Coronary artery (tissue), 2 donors: ENCODE results near the gene MISP.

Experiments
- DNase-seq: peaks from one replicate; pipeline ENCODE4 v3.0.0-alpha.2; 2017; ENCODE audit warnings: low spot score
- H3K27ac ChIP-seq, 2 donors: fragments of 200-600 bp; sonication (generic); one replicate each; pipeline ENCODE4 v1.5.1; 2016 to 2019
- H3K4me3 ChIP-seq: fragments of 200-600 bp; sonication (generic); 2 replicates; pipeline ENCODE4 v1.5.1; 2016; ENCODE audit warnings: mild to moderate bottlenecking, moderate library complexity
- TF ChIP-seq, protein P1 (sequence below): fragments of 200-600 bp; sonication (generic); IDR thresholded peaks from one replicate; pipeline ENCODE4 v1.5.1; 2019; ENCODE audit warnings: antibody characterized with exemption

MISP gene

DNA sequence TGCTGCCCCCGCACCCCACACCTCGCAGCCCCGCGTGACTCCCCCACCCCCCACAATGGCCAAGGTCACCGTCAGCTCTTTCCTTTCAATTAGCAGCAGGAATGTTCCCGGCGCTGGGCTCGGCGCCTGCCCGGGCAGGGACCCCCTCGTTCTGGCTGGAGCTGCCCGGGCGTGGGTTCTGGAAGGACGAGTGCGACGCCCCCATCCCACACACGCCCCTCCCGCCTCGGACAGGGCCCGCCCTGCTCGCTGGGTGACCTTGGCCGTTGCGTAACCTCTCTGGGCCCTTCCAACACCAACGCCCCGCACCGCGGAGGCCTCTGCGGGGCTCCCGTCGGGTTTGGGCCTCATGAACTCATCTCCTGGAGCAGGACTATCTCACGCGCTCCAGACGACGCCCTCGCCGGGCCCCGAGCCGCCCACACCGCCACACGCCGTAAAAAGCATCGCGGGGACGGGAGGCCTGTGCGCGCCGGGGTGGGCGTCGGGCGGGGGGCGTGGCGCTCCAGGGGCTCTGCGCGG lies 31.9 kb upstream of the MISP start:
- no peak for DNase-seq
- TF ChIP-seq, protein P1, sequence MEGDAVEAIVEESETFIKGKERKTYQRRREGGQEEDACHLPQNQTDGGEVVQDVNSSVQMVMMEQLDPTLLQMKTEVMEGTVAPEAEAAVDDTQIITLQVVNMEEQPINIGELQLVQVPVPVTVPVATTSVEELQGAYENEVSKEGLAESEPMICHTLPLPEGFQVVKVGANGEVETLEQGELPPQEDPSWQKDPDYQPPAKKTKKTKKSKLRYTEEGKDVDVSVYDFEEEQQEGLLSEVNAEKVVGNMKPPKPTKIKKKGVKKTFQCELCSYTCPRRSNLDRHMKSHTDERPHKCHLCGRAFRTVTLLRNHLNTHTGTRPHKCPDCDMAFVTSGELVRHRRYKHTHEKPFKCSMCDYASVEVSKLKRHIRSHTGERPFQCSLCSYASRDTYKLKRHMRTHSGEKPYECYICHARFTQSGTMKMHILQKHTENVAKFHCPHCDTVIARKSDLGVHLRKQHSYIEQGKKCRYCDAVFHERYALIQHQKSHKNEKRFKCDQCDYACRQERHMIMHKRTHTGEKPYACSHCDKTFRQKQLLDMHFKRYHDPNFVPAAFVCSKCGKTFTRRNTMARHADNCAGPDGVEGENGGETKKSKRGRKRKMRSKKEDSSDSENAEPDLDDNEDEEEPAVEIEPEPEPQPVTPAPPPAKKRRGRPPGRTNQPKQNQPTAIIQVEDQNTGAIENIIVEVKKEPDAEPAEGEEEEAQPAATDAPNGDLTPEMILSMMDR: no peak
- Histone ChIP-seq H3K27ac (peak overlapping the region in 1 of 2 donors; percentile 83), H3K4me3 (peak overlapping the region; percentile 49)

DNA sequence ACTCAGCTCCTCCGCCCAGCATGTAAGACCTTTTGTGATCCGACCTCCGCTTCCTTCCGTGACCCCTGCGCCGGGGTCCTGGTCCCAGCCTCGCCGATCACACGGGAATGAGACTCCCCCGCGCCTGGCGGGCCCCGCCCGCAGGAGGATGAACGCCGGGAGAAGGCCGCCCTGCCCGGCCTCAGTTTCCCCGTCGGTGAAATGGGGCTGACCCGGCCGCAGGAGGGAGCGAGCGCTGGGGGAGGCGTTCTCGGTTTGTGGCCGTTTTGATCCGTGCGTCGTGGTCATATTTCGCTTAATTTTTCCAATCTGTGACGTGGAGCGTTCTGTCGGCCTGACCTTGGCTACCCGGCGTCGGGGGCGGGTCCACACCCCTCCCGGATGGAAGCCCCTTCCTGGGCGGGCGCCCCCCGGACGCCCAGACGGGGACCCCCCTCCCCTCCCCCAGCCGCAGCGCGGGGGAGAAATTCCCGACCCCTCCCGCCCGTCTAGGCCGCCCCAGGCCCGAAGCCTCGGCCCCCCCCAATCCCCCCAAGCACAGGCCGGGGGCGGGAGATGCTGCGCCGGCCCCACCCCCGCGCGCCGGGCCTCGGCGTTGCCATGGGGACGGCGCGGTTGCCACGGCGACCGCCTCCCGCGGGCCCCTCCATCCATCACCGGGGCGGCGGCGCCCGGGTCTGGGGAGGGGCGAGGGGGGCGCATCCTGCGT lies 31.1 kb upstream of the MISP start:
- DNase-seq: no peak

DNA sequence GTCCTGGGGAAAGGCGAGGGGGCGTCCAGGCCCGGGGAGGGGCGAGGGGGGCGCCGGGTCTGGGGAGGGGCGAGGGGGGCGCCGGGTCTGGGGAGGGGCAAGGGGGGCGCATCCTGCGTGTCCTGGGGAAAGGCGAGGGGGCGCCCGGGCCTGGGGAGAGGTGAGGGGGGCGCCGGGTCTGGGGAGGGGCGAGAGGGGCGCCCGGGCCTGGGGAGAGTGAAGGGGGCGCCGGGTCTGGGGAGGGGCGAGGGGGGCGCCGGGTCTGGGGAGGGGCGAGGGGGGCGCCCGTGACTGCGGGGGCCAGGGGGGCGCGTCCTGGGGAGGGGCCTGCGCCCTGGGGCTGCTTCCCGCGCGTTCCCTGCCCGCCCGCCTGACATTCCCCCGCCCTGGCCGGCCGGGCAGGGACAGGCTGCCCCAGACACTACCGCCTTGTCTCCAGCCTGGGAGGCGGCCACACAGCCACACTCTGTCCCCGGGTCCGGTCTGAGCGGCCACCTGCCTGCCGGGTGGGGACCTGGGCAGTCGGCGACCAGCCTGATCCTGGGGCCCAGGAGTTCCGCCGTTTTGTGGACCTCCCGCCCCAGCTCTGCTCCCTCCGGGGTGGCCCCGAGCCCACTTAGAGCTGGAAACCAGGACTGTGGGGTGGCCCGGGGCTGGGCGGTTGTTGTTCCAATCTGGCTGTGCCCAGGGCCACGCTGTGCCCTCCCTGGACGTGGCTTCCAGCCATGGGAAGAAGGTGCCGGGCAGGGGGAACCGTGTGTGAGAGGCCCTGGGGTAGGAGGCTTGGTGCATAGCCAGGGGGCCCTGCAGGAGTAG lies 30.4 kb upstream of the MISP start:
- TF ChIP-seq, protein P1: no peak
- no peak for DNase-seq
- H3K27ac ChIP-seq: peak overlapping the region; percentile 7 to 83
- H3K4me3 ChIP-seq: peak overlapping the region; percentile 49

More for the DNA sequence above, 31.1 kb upstream of the MISP start:
- TF ChIP-seq, protein P1: no peak
- H3K4me3 ChIP-seq: peak overlapping the region; percentile 49
- H3K27ac ChIP-seq: peak overlapping the region in 1 of 2 donors; percentile 83

DNA sequence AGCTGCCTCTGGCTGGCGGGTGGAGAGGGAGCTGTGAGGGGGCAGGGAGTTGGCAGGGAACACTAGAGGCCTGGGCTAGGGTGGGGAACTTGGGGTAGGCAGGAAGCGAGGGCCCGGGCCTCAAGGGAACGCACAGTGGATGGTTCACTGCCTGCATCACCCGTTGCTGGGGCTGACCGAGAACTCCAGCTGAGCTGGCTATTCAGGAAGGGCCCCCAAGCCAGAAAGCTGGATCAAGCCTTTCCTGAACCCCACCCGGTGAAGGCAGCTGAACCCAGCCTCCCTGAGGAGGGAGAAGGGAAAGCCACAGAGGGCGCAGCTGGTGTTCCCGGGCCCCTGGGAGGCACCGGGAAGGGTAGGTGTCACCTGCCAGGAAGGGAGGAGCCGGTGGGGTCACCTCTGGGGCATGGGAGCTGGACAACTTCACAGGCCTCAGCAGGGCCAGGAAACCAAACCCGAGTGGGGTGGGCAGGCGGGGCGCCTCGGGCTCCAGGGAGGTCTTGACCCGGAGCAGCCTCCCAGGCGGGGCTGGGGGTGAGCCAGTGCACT lies 28.3 kb upstream of the MISP start:
- no peak for DNase-seq
- TF ChIP-seq, protein P1: no peak
- Histone ChIP-seq H3K27ac (peak overlapping the region in 1 of 2 donors; percentile 49), H3K4me3 (no peak overlapping the region)

DNA sequence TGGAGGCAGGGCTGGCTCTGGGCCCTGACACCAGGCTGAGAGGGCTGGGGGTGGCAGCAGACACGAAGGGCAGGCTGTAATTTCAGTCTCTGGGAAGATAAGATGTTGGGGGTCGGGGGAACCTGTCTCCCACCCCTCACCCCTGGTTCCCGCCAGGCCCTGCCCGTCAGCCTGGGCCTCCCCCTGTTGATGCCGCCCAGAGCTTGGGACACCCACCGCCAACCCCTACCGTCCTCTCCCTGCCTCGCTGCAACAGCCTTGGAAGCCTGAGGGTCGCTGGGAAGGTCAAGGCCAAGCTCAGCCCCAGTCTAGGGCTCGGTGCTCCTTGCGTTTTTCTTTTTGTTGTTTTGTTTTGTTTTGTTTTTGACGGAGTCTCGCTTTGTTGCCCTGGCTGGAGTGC lies 27.7 kb upstream of the MISP start:
- TF ChIP-seq, protein P1: no peak
- Histone ChIP-seq H3K27ac (peak overlapping the region in 1 of 2 donors; percentile 49), H3K4me3 (no peak overlapping the region)
- no peak for DNase-seq

DNA sequence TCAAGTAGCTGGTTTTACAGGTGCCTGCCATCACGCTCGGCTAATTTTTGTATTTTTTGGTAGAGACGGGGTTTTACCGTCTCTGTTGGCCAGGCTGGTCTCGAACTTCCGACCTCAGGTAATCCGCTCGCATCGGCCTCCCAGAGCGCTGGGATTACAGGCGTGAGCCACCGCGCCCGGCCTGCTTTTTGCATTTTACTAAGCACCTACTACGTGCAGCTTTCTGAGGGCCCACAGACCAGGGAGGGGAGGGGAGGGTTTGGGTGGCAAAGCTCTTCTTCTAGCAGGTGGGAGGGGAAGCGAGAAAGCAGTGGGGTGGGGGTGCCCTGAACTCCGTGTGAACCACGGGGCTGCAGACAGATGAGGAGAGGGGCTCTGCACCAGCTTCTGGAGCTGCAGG lies 27.2 kb upstream of the MISP start:
- Histone ChIP-seq H3K4me3 (no peak overlapping the region), H3K27ac (no peak overlapping the region)
- TF ChIP-seq, protein P1: no peak
- DNase-seq: no peak
